ENCODE measurements around the gene XYLT2. TPM values are rescaled to one million over a fixed set of nuclear protein-coding genes. Genes with fewer than 3 reads are reported as not detected.

Gene XYLT2
- total and polyA plus RNA-seq, 9 of the 15 experiments (the other 6 are each of a cell fraction or from before 2014, with no cell fraction given), result 0.63 to 9.1 (median 4.3) TPM

DNA sequence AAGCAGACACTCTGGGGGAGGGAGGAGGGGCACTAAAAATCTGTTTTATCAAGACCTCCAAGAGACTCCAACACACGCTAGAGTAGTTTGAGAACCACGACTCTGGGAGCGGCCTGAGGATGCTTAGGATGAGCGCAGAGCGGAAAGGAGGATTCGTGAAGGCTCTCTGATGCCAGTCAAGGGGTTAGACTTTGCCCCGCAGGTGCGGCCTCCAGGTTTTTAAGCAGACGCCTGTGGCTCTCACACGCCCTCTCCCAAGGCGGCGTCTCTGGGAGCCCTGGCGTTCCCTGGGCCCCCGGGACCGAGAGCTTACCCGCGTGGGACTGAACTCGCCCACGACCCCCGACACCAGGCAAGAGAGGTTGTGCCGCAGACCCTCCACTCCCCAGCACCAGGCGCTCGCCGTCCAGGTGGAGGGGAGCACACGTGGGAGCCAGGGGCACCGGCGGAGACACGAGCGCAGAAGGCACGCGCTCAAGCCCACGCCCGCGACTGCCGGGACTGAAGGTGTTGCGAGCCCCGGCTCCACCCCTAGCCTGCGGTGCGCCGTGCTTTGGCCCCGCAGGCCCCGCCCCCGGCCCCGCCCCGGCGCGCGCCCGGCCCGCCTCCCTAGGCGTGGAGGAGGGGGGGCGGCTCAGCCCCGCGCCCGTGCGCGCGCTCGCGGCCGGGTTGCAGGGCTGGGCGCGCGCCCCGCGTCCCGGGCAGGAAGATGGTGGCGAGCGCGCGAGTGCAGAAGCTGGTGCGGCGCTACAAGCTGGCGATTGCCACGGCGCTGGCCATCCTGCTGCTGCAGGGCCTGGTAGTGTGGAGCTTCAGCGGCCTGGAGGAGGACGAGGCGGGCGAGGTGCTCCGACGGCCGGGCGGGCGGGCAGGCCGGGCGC is at the start of gene XYLT2 (continued):
- TF ChIP-seq, protein P1, sequence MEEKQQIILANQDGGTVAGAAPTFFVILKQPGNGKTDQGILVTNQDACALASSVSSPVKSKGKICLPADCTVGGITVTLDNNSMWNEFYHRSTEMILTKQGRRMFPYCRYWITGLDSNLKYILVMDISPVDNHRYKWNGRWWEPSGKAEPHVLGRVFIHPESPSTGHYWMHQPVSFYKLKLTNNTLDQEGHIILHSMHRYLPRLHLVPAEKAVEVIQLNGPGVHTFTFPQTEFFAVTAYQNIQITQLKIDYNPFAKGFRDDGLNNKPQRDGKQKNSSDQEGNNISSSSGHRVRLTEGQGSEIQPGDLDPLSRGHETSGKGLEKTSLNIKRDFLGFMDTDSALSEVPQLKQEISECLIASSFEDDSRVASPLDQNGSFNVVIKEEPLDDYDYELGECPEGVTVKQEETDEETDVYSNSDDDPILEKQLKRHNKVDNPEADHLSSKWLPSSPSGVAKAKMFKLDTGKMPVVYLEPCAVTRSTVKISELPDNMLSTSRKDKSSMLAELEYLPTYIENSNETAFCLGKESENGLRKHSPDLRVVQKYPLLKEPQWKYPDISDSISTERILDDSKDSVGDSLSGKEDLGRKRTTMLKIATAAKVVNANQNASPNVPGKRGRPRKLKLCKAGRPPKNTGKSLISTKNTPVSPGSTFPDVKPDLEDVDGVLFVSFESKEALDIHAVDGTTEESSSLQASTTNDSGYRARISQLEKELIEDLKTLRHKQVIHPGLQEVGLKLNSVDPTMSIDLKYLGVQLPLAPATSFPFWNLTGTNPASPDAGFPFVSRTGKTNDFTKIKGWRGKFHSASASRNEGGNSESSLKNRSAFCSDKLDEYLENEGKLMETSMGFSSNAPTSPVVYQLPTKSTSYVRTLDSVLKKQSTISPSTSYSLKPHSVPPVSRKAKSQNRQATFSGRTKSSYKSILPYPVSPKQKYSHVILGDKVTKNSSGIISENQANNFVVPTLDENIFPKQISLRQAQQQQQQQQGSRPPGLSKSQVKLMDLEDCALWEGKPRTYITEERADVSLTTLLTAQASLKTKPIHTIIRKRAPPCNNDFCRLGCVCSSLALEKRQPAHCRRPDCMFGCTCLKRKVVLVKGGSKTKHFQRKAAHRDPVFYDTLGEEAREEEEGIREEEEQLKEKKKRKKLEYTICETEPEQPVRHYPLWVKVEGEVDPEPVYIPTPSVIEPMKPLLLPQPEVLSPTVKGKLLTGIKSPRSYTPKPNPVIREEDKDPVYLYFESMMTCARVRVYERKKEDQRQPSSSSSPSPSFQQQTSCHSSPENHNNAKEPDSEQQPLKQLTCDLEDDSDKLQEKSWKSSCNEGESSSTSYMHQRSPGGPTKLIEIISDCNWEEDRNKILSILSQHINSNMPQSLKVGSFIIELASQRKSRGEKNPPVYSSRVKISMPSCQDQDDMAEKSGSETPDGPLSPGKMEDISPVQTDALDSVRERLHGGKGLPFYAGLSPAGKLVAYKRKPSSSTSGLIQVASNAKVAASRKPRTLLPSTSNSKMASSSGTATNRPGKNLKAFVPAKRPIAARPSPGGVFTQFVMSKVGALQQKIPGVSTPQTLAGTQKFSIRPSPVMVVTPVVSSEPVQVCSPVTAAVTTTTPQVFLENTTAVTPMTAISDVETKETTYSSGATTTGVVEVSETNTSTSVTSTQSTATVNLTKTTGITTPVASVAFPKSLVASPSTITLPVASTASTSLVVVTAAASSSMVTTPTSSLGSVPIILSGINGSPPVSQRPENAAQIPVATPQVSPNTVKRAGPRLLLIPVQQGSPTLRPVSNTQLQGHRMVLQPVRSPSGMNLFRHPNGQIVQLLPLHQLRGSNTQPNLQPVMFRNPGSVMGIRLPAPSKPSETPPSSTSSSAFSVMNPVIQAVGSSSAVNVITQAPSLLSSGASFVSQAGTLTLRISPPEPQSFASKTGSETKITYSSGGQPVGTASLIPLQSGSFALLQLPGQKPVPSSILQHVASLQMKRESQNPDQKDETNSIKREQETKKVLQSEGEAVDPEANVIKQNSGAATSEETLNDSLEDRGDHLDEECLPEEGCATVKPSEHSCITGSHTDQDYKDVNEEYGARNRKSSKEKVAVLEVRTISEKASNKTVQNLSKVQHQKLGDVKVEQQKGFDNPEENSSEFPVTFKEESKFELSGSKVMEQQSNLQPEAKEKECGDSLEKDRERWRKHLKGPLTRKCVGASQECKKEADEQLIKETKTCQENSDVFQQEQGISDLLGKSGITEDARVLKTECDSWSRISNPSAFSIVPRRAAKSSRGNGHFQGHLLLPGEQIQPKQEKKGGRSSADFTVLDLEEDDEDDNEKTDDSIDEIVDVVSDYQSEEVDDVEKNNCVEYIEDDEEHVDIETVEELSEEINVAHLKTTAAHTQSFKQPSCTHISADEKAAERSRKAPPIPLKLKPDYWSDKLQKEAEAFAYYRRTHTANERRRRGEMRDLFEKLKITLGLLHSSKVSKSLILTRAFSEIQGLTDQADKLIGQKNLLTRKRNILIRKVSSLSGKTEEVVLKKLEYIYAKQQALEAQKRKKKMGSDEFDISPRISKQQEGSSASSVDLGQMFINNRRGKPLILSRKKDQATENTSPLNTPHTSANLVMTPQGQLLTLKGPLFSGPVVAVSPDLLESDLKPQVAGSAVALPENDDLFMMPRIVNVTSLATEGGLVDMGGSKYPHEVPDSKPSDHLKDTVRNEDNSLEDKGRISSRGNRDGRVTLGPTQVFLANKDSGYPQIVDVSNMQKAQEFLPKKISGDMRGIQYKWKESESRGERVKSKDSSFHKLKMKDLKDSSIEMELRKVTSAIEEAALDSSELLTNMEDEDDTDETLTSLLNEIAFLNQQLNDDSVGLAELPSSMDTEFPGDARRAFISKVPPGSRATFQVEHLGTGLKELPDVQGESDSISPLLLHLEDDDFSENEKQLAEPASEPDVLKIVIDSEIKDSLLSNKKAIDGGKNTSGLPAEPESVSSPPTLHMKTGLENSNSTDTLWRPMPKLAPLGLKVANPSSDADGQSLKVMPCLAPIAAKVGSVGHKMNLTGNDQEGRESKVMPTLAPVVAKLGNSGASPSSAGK (IDR thresholded peaks at IDR 0.05), result peak; percentile 89
- TF ChIP-seq TOE1 (IDR thresholded peaks at IDR 0.05; ENCODE audit: borderline replicate concordance), result no peak; the same call in 1 of the 2 replicates
- 0 out of 2 replicates have a peak, but pooled peaks have one; percentile 35 for TF ChIP-seq TOE1 (CRISPR knock-in tag; IDR thresholded peaks at IDR 0.05; ENCODE audit: borderline replicate concordance, low read depth)
- TF ChIP-seq CREB1 (IDR thresholded peaks at IDR 0.05), result no peak
- no peak for TF ChIP-seq CREB1 (CRISPR knock-in tag; IDR thresholded peaks at IDR 0.05)
- TF ChIP-seq, protein P2, sequence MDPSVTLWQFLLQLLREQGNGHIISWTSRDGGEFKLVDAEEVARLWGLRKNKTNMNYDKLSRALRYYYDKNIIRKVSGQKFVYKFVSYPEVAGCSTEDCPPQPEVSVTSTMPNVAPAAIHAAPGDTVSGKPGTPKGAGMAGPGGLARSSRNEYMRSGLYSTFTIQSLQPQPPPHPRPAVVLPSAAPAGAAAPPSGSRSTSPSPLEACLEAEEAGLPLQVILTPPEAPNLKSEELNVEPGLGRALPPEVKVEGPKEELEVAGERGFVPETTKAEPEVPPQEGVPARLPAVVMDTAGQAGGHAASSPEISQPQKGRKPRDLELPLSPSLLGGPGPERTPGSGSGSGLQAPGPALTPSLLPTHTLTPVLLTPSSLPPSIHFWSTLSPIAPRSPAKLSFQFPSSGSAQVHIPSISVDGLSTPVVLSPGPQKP (CRISPR knock-in tag; IDR thresholded peaks at IDR 0.05), result 0 out of 2 replicates have a peak, but pooled peaks have one; percentile 67
- TF ChIP-seq GABPA (tag; conservative IDR thresholded peaks at IDR 0.05; ENCODE audit: low read depth), result peak; percentile 58
- TF ChIP-seq ZNF57 (CRISPR knock-in tag; IDR thresholded peaks at IDR 0.05), result no peak
- TF ChIP-seq CSDE1 (IDR thresholded peaks at IDR 0.05), result no peak
- no peak for TF ChIP-seq TCFL5 (CRISPR knock-in tag; conservative IDR thresholded peaks at IDR 0.05)
- peak; percentile 93 for TF ChIP-seq L3MBTL2 (IDR thresholded peaks at IDR 0.05)
- TF ChIP-seq CEBPG (CRISPR knock-in tag; IDR thresholded peaks at IDR 0.05), result no peak
- TF ChIP-seq CEBPG (tag; conservative IDR thresholded peaks at IDR 0.05 in 1 of 2, IDR thresholded peaks at IDR 0.05 in 1 of 2), result no peak
- no peak for TF ChIP-seq GTF2F1 (IDR thresholded peaks at IDR 0.05; ENCODE audit: low read depth, low read length)
- no peak for TF ChIP-seq MAFK (IDR thresholded peaks at IDR 0.05; ENCODE audit: low read length)
- TF ChIP-seq ZNF23 (CRISPR knock-in tag; IDR thresholded peaks at IDR 0.05), result no peak

Data from K562 (cell line).